GM23248 (cell line): ENCODE measurements around the gene TRIM40.

Experiments used
- EZH2 ChIP-seq: fragments of 200-600 bp; sonication (generic); IDR thresholded peaks from 2 replicates; pipeline ENCODE4 v1.6.1; 2018; ENCODE audit warnings: antibody characterized with exemption, mild to moderate bottlenecking; ENCODE audit not compliant: insufficient read depth, poor library complexity, severe bottlenecking
- EZH2phosphoT487 ChIP-seq: fragments of 200-600 bp; sonication (generic); IDR thresholded peaks from 2 replicates; pipeline ENCODE4 v1.6.1; 2018; ENCODE audit warnings: antibody characterized with exemption, moderate library complexity, mild to moderate bottlenecking, low read depth; ENCODE audit not compliant: insufficient read depth

GRCh38 chr6:30091577-30092381 lies 44.2 kb upstream of the TRIM40 start:
- TF ChIP-seq EZH2 (no peak), EZH2phosphoT487 (no peak)
